Superior temporal gyrus (tissue), 1 donor: ENCODE results near the gene HSD17B14.
"Not testable (repeated sequence)": the region's sequence is repeated elsewhere in the genome, so short reads cannot be mapped to it uniquely, and the experiment has no call there.

Source experiments
- DNase-seq: peaks from one replicate; pipeline ENCODE4 v3.0.0-alpha.2; 2016; ENCODE audit errors: extremely low spot score

The HSD17B14 gene

DNA sequence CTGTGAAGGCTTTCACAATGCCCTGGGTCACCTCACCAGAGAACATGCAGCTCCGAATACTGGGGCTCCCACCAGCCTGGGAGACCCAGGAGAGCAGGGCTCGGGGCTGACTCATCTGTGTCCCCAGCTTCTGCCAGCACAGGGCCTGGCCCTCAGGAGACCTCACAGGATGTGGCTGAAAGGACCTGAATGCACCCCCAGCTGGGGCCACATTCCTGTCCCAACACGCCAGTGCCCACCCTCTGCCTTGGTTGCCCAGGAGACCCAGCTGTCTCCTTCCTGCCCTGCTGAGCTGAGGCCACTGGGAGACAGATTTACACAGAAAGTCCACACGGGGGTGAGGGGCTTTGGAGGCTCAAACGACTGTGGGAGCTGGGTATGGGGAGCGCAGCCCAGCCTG is 37.4 kb downstream of the HSD17B14 start:
- no peak for DNase-seq

DNA sequence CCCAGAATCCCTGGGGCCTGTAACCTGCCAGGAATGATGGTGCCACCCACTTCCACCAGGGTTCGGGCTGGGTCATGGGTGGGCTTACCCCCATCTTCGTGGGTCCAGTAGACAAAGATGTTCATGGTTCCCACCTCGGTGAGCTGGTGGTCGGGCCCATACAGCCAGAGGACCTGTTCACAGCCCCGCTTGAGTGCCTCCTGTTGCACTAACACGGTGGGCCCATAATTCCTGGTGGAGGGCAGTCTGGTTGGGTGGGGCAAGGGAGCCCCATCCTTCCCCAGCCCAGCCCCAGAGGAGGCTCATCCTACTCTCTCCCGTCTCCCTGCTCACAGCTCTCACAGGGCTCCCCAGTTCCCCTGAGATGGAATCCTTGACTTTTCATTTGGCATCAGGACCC is 39.2 kb downstream of the HSD17B14 start:
- no peak for DNase-seq

DNA sequence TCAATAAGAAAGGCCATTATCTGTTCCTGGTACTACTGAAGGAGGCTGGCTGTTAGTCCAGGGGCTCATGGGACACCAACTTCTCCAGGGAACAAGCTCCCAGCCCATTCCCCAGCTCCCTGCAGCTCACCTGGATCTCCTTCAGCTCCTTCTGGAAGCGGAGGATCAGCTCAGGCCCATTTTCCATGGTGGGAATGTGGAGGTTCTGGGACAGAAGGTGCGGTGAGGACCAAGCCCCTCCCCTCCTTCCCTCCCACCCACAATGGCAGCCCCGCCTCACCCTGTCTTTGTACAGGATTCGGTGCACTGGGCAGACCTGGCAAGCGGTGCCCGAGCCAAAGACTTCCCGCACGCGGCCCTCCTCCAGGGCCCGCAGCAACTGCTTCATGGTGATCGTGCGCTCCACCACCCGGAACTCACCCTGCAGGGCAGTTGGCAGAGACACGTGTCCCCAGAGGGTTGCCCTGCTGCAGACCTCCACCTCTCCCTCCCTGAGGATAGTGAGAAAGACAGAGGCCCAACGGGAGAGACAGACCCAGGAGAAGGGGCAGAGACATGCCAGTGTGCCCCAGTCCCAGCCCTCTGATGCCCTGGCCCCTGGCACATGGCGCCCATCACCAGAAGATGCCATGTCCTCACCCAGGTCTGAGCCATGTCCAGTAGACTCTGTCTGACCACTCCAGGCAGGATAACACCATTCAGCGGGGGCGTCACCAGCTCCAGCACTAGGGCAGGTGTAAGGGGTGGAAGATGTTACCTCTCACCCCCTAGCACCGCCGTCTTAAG is 39.8 kb downstream of the HSD17B14 start:
- DNase-seq, result no peak

DNA sequence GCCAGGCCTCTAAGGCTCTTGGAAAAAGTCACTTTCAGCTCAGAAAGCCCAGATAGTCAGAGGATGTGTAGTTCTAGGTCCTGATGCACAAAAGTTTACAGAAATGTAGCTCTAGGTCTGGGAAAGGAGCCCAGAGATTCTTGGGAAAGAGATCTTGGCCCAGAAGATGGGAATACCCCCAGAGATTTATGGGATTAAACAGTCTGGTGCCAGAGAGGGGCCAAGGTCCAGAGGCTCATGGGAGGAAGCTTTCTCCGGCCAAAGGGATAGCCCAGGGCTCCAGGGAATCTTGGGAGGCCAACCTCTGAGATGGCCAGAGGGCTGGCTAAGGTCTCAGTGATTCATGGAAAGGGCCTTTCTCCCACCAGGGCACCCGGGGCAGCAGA is 40.6 kb downstream of the HSD17B14 start:
- no peak for DNase-seq

DNA sequence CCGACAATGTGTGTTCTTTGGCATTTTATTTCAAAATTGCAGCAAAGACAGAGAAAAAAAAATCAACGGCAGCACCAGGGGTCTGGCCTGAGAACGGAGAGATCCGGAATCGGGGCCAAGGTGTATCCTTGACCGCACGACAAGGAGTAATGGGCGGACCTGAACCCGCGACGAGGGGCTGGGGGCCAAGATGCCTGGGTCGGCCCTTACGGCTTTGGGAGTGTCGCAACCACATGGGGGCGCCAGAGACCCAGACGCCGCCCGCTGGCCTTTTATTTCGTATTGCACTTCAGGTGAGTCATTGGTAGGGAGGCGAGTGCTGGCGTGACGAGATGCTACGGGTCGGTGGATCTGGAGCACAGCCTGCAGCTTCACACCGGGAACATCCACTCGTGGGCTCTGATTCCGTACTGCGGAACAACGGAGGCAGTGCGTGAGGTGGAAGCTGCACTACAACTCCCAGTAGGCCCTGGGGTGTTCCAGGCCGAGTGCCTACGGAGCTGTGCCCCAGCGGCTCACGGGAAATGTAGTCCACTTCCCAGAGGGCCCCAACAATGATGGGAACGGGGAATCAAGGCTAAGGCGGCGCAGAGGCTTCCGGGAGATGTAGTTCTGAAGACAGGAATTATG is 41.1 kb downstream of the HSD17B14 start:
- DNase-seq, result peak; percentile 98

DNA sequence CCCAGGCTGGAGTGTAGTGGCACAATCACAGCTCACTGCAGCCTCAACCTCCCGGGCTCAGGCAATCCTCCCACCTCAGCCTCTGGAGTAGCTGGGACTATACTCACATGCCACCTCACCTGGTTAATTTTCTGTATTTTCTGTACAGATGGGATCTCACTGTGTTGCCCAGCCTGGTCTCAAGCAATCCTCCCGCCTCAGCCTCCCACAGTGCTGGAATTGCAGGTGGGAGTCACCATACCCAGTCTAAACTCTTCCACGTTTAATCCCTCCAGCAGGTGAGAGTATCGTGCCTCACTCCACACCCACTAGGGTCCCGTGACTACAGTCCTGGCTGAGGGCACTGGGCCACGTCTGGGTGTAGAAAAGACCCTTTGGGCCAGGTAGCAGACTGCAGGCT is 42.0 kb downstream of the HSD17B14 start:
- no peak for DNase-seq

DNA sequence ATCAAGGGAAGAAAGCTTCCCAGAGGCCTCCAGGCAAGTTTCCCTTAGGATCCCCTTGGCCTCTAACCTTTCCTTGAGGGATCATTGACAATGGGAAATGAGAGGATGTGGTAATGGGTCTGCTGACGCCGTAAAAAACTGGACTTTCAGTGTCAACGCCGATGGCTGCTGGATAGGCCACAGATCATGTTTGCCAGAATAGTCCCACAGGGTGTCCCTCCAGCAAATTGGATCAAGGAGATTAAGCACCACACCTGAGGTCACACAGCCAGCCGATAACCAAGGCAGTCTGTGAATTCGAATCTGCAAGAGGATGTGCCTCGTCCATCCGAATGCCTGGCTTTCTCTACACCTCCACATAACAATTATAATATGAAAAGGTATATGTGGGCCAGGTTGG is 43.0 kb downstream of the HSD17B14 start:
- no peak for DNase-seq

DNA sequence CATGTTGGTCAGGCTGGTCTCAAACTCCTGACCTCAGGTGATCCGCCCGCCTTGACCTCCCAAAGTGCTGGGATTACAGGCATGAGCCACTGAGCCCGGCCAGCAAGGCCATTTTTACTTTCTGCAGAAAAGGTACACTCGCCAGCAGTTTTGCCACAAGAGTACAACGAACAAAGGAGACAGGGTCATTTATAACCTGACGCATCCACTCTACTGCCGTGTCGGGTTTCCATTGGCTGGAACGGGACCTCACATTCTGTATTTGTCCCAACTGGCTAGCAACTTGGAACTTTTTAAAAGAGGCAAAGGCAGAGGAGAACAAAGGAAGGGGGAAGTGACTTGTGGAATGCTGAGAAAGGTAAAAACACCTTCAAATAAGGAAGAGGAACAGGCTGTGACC is 49.0 kb downstream of the HSD17B14 start:
- not testable (repeated sequence) for DNase-seq

DNA sequence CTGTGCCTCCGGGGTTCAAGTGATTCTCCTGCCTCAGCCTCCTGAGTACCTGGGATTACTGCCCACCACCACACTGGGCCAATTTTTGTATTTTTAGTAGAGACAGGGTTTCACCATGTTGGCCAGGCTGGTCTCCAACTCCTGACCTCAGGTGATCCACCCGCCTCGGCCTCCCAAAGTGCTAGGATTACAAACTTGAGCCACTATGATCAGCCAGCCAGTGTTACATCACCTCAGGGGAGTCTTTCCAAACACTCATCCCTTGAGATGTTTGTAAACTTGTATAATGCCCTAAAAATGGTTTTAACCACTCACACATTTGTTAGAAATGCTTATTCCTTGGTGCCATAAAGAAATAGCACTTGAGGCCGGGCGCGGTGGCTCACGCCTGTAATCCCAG is 49.9 kb downstream of the HSD17B14 start:
- DNase-seq, result not testable (repeated sequence)

DNA sequence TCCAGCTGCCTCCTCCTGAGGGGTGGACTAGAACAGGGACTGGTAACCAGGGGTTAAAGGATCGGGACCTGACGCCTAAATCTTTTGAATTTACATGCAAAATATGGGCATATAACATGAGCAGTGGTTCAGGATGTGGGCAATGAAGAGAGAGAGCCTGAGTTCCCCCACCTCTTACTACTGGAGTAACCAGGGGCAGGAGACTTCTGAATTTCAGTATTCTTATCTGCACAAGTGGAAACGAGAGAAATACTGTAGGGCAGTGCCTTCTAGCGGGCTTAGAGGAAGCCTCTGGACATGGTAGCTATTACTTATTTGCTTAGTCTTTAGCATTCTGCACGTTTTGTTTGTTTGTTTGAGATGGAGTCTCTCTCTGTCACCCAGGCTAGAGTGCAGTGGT is 51.8 kb downstream of the HSD17B14 start:
- no peak for DNase-seq

DNA sequence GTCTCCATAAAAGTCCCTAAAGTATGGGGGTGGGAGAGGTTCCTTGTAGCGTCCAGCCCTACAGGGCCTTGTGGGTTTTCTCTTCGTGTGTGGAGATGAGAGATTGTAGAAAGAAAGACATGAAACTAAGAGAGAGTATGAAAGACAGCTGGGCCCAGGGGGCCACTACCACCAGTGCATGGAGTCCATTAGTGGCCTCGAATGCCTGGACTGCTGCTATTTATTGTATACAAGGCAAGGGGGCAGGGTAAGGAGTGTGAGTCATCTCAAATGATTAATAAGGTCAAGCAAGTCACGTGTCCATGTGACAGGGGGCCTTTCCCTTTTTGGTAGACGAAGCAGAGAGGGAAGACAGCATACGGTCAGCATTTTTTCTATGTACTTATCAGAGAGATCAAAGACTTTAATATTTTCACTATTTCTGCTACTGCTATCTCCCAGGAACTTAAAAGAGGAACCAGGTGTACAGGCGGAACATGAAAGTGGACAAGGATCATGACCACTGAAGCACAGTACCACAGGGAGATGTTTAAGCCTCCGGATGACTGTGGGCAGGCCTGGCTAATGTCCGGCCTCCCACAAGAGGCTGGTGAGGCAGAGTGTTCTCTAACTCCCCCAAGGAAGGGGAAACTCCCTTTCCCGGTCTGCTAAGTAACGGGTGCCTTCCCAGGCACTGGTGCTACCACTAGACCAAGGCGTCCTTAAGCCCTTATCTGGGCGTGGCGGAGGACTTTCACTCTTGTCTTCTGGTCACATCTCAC is 55.5 kb downstream of the HSD17B14 start:
- DNase-seq, result no peak

DNA sequence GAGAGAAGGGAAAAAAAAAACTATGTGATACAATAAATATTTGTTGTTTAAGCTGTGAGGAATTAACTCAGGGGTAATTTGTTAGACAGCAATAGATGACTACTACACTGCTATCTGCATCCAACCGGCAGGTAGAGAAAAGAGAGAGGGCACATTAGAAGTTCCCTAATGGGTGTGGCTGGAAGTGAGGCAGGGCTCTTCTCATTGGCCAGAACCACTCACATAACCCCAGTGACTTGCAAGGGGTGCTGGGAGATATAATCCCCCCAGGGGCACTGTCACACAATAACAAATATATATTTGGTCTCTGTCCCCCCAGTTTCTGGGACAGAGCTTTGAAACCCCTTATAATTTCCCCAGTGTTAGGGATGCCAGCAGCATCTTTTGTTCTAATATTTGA is 56.7 kb downstream of the HSD17B14 start:
- no peak for DNase-seq

DNA sequence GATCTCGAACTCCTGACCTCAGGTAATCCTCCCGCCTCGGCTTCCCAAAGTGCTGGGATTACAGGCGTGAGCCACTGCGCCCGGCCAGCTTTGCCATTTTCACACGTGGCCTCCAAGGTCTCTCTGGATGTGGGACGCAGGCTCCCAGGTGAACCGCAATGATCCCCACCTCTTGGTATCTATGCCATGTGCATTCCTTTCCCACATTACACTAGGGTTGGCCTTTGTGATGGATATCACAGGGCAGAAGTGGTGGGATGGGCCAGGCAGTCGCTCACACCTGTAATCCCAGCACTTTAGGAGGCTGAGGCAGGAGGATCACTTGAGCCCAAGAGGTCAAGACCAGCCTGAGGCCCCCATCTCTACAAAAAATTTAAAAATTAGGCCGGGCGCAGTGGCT is 58.6 kb downstream of the HSD17B14 start:
- DNase-seq, result no peak

DNA sequence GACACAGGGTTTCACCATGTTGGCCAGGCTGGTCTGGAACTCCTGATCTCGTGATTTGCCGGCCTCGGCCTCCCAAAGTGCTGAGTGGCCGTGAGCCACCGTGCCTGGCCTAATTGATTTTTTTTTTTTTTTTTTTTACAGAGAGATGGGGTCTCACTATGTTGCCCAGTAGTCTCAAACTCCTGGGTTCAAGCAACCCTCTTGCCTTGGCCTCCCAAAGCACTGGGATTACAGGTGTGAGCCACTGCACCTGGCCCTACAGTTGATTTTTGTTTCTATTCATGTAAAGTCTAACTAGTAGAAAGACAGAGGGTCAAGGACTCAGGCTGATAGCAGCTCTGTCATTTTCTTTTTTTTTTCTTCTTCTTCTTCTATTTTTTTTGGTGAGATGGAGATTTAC is 59.2 kb downstream of the HSD17B14 start:
- no peak for DNase-seq

DNA sequence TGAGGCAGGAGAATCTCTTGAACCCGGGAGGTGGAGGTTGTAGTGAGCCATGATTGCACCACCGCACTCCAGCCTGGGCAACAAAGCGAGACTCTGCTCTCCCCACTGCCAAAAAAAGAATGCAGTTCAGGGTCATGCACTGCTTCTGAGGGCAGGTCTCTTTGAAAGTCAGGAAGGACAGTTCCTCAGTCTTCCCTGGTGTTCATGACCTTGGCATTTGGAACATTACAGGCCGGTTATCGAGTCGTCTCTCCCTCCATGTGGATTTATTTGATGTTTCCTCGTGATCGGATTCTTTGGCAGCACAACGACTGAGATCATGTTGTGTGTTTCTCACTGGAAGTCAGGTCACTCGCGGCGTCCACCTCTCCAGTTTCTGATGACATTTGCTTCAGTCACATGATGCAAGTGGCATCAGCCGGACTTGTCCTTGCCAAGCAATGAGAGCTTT is 63.8 kb downstream of the HSD17B14 start:
- DNase-seq, result no peak

DNA sequence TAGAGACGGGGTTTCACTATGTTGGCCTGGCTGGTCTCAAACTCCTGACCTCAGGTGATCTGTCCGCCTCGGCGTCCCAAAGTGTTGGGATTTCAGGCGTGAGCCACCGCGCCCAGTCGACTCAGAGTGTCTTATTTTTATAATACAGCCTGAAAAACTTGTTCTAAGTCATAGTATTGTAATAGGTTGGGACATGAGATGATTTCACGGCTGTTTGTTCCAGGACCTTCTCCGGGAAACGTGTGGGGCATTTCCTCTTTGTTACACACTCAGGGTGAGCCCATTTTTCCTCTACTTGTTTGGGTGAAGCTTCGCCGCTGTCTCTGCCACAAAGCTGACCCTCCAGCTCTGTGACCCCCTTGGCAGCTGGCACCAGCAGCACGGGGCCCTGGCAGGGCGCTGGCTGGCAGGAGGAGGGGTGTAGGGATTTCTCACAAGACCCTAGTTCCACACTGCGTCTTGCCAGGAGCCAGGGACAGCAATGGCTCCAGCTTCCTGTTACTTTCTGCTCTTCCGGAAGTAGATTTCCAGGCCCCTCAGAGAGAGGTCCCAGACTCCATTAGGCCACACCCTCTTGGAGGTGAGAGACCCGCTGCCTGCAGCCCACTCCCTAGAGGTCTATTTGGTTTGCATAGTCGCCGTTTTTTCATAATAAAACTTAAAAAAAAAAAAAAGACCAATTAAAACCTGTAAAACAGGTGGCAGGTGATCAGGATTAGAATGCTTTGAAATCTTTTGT is 65.4 kb downstream of the HSD17B14 start:
- DNase-seq, result no peak

DNA sequence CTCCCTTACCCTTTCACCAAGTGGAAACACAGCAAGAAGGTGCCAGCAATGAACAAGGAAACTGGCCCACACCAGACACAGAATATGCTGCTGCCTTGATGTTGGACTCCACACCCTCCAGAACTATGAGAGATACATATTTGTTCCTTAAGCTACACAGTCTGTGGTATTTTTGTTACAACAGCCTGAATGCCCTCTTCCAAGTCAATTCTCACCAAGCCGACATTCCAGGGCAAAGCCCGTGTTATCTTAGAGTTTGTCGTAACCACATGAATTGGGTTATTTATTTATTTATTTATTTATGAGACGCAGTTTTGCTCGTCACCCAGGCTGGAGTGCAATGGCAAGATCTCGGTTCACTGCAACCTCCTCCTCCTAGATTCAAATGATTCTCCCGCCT is 66.0 kb downstream of the HSD17B14 start:
- DNase-seq, result no peak

DNA sequence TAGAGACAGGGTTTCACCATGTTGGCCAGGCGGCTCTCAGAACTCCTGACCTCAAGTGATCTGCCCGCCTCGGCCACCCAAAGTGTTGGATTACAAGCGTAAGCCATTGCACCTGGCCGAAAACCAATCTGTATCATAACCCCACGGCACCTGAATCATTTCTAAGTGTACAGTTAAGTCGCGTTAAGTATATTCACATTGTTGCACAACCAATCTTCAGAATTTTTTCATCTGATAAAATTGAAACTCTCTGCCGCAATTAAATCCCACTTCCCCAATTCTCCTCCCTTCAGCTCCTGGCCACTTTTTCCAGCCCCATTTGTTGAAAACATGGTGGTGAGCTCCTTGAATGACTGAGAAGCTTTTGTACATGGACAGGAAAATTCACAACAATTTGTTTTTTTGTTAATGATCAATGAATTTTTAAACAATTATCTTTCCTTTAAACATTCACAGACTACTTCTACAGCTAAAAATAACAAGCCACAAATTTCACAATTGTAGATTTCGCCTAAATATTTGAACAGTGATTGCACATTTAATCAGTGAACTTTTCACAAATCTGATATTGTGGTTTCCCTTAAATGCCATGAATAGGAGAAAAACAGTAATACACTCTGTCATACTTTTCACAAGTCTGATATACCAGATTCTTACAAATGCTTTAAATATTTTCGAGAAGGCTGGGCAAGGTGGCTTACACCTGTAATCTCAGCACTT is 67.1 kb downstream of the HSD17B14 start:
- DNase-seq, result no peak

DNA sequence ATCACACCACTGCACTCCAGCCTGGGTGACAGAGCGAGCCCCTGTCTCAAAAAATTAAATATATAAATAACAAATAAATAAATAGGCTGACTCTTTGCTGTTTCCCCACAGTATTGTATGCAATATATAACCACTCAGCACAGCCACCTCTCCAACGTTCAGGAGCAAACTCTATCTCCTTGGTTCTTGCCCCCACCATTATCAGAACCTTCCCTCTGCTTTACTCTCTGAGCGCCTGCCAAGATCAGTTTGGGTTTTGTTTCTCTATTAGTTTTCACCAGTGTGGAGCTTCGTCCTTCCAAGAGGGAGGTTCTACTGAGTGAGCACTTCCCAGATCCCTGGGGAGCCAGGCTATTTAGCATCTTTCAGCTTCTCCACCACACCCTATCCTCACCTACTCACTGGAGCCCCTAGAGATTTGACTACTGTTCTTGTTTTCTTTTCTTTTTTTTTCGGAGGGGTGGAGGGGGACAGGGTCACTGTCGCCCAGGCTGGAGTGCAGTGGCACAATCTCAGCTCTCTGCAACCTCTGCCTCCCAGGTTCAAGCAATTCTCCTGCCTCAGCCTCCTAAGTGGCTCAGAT is 68.0 kb downstream of the HSD17B14 start:
- DNase-seq, result not testable (repeated sequence)

DNA sequence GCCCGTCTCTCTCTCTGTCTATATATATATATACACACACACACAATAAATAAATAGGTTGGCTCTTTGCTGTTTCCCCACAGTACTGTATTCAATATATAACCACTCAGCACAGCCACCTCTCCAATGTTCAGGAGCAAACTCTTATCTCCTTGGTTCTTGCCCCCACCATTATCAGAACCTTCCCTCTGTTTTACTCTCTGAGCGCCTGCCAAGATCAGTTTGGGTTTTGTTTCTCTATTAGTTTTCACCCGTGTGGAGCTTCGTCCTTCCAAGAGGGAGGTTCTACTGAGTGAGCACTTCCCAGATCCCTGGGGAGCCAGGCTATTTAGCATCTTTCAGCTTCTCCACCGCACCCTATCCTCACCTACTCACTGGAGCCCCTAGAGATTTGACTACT is 70.5 kb downstream of the HSD17B14 start:
- DNase-seq, result not testable (repeated sequence)
